SK-N-DZ (cell line): Measurements from ENCODE around the gene RTCA.

Experiments used
- small RNA-seq, 2 experiments: library from RNA; depleted of rRNA; stranded (forward); fragments of <200 nt; gene quantifications; one replicate each; pipeline ENCODE3, GENCODE V24; 2014

RTCA gene

Small RNAs within 50 kb of the gene (small RNA-seq; reads per million reads assigned to genes)
- gene AL445928.1 (0 reads per million in 2 experiments), gene MIR553 (0 reads per million in 2 experiments)
